GM23248 (cell line): ENCODE measurements around the gene FXR2.

Experiments
- EZH2 ChIP-seq: fragments of 200-600 bp; sonication (generic); IDR thresholded peaks from 2 replicates; pipeline ENCODE4 v1.6.1; 2018; ENCODE audit warnings: antibody characterized with exemption, mild to moderate bottlenecking; ENCODE audit not compliant: insufficient read depth, poor library complexity, severe bottlenecking
- EZH2phosphoT487 ChIP-seq: fragments of 200-600 bp; sonication (generic); IDR thresholded peaks from 2 replicates; pipeline ENCODE4 v1.6.1; 2018; ENCODE audit warnings: antibody characterized with exemption, moderate library complexity, mild to moderate bottlenecking, low read depth; ENCODE audit not compliant: insufficient read depth

GRCh38 chr17:7615265-7615747 is 609 bp upstream of the FXR2 start:
- TF ChIP-seq EZH2 (no peak), EZH2phosphoT487 (no peak)
